Esophagus muscularis mucosa (tissue), 4 donors: ENCODE measurements around the gene PHACTR3.

ENCODE experiments used
- EP300 ChIP-seq: sonication (generic); formaldehyde crosslinking; IDR thresholded peaks from one replicate; pipeline ENCODE4 v1.6.1; 2017; ENCODE audit warnings: antibody characterized with exemption
- POLR2A ChIP-seq: fragments of 450-650 bp; IDR thresholded peaks from one replicate; pipeline ENCODE4 v1.6.1; 2017; ENCODE audit warnings: antibody characterized with exemption, moderate library complexity, mild to moderate bottlenecking, low read depth
- POLR2AphosphoS5 ChIP-seq, 2 donors: sonication (generic); formaldehyde crosslinking; IDR thresholded peaks; one replicate each; pipeline ENCODE4 v1.6.1; 2017; ENCODE audit warnings: antibody characterized with exemption in 2 of 2
- TF ChIP-seq, protein P1 (sequence below), 3 experiments: fragments of 200-600 bp in 2 of 3; fragments of 450-650 bp in 1 of 3; sonication (generic) in 2 of 3; IDR thresholded peaks; one replicate each; pipeline ENCODE4 v1.5.1; 2017 to 2019; ENCODE audit warnings: antibody characterized with exemption in 3 of 3, mild to moderate bottlenecking in 2 of 3, moderate library complexity in 1 of 3

GRCh38 chr20:59857966-59858365 is 253.6 kb downstream of the PHACTR3 start:
- TF ChIP-seq EP300 (no peak), POLR2AphosphoS5 (IDR thresholded peaks at IDR 0.05) (no peak), POLR2A (no peak)
- TF ChIP-seq, protein P1, sequence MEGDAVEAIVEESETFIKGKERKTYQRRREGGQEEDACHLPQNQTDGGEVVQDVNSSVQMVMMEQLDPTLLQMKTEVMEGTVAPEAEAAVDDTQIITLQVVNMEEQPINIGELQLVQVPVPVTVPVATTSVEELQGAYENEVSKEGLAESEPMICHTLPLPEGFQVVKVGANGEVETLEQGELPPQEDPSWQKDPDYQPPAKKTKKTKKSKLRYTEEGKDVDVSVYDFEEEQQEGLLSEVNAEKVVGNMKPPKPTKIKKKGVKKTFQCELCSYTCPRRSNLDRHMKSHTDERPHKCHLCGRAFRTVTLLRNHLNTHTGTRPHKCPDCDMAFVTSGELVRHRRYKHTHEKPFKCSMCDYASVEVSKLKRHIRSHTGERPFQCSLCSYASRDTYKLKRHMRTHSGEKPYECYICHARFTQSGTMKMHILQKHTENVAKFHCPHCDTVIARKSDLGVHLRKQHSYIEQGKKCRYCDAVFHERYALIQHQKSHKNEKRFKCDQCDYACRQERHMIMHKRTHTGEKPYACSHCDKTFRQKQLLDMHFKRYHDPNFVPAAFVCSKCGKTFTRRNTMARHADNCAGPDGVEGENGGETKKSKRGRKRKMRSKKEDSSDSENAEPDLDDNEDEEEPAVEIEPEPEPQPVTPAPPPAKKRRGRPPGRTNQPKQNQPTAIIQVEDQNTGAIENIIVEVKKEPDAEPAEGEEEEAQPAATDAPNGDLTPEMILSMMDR (IDR thresholded peaks at IDR 0.05) = no peak
